Left cardiac atrium (tissue), 4 donors: ENCODE measurements around the gene CTDNEP1. TPM values are rescaled to one million over a fixed set of nuclear protein-coding genes. Genes with fewer than 3 reads are reported as not detected.

ENCODE experiments used
- ATAC-seq, 2 donors: fragments of 200-7000 bp; cut with Tn5 transposase; one replicate each; pipeline ENCODE4 v1.9.1; 2020; ENCODE audit warnings: mild to moderate bottlenecking in 2 of 2, moderate library complexity in 2 of 2
- DNase-seq: peaks from one replicate; pipeline ENCODE4 v3.0.0-alpha.2; 2020
- intact Hi-C, 2 donors: fragments of 100-400 bp; cut with DNase I; formaldehyde crosslinking; loops; one replicate each; pipeline versions ENCODE4 v1.14.1 to v1.15.1; 2022 to 2023
- total RNA-seq, 2 donors: library from RNA; stranded (reverse); fragmentation: NEBNext Ultra II Directional; extraction: Animal tissue kit (Norgen Biotek cat#: 25700); gene quantifications; one replicate each; pipeline ENCODE4 v1.2.1, GENCODE V29; 2021
- donor health status: DM: no; HTN: yes; CAD: no.
- donor health status: DM: no; HTN: yes; CAD: no; lungs with severe emphysema.
- donor health status: DM: yes; HTN: yes; CAD: no.
- donor health status: Dilated cardiomyopathy.

Gene CTDNEP1
- total RNA-seq, 2 donors from 2014 or later = 116 to 118 TPM

GRCh38 chr17:7237761-7238419 lies 13.6 kb downstream of the CTDNEP1 start:
- peak; percentile 3 to 7 for ATAC-seq
- intact Hi-C loops = no loop called here

GRCh38 chr17:7237266-7237760 lies 14.2 kb downstream of the CTDNEP1 start:
- DNase-seq (no peak), ATAC-seq (no peak)
- intact Hi-C loops = no loop called here

More at GRCh38 chr17:7237761-7238419, 13.6 kb downstream of the CTDNEP1 start:
- peak; percentile 88 for DNase-seq

DNA sequence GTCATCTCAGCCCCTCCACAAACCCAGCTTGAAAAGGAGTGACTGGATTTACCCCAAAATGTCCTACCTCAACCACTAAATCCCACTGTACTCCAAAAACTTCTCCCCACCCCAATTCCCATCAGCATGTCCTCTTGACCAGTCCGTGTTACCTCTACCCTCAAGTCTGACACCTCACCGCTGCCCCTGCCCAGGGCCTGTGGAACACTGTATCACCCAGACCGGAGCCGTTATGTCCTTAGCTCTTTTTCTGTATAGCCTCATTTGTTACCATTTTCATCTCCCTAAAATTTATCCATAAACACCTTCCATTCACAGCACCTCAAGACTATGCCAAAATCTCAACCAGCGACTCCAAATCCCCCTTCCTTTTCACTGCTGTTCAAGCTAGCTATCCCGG lies 14.7 kb downstream of the CTDNEP1 start:
- DNase-seq (no peak), ATAC-seq (no peak)
- intact Hi-C loops = no loop called here

GRCh38 chr17:7235693-7236665 lies 15.6 kb downstream of the CTDNEP1 start:
- intact Hi-C loops = no loop called here
- no peak for ATAC-seq
- DNase-seq = no peak

- intact Hi-C loops = no loop called here
- DNase-seq (peak; percentile 96), ATAC-seq (peak; percentile 65 to 71)
These were observed 17.2 kb downstream of the CTDNEP1 start, which contains the start of gene DVL2 for GRCh38 chr17:7234083-7234951. Gene DVL2, minus strand, starts transcription at chr17:7234517. Its CDS starts 255 bp downstream, at chr17:7234262.

DNA sequence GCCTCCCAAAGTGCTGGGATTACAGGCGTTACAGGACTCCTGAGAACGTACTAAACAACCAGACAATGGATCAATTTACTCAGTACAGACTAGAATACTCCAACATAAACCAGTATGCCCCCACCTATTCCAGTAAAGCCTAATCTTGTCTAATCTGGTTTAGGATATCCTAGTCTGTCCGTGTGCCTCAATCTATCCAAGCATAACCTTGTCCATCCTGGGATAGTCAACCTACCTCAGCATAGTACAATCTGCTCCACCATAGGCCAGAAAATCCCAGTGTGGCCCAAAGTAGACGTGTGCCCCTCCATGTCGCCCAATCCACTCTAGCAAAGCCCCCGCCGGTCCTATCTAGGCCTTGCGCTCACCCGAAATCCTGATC lies 17.8 kb downstream of the CTDNEP1 start:
- ATAC-seq (peak in 1 of 2 donors; percentile 7), DNase-seq (no peak)
- intact Hi-C loops = no loop called here

- ATAC-seq (no peak), DNase-seq (no peak)
- intact Hi-C loops = no loop called here
These were observed 19.4 kb downstream of the CTDNEP1 start for GRCh38 chr17:7232114-7232513.

DNA sequence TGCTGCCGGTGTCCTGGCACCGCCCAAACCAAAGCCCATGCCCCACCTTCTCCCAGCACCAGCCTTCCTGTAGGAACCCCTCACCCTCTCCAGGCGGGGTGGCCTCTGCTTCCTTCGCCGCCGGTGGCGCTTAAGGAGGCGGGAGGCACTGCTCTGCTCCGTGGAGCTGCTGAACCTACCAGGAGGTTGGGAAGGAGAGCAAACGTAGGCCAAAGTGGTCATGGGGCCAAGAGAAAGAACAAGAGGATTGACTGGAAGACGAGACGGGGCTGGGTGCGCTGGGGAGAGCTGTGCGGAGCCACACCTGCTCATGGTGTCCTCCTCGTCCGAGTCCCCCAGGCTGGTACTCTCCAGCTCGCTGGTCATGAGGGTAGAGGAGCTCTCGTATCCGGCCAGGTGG lies 22.0 kb downstream of the CTDNEP1 start:
- ATAC-seq = no peak
- intact Hi-C loops = no loop called here
- peak; percentile 22 for DNase-seq

DNA sequence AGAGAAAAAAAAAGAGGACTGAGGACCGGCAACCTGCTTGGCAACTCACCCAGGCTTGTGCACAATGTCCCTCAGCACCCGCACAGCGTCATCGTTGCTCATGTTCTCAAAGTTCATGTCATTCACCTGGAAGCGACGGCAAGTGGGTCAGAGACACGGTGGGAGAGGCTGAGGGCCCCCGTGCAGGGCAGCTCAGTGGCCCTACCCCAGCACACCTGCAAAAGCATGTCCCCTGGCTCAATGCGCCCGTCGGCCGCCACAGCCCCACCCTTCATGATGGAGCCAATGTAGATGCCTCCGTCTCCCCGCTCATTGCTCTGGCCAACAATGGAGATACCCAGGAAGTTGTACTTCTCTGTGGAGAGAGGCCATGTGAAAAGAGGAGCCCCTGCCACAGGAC lies 22.6 kb downstream of the CTDNEP1 start:
- intact Hi-C loops = no loop called here
- ATAC-seq (no peak), DNase-seq (no peak)

DNA sequence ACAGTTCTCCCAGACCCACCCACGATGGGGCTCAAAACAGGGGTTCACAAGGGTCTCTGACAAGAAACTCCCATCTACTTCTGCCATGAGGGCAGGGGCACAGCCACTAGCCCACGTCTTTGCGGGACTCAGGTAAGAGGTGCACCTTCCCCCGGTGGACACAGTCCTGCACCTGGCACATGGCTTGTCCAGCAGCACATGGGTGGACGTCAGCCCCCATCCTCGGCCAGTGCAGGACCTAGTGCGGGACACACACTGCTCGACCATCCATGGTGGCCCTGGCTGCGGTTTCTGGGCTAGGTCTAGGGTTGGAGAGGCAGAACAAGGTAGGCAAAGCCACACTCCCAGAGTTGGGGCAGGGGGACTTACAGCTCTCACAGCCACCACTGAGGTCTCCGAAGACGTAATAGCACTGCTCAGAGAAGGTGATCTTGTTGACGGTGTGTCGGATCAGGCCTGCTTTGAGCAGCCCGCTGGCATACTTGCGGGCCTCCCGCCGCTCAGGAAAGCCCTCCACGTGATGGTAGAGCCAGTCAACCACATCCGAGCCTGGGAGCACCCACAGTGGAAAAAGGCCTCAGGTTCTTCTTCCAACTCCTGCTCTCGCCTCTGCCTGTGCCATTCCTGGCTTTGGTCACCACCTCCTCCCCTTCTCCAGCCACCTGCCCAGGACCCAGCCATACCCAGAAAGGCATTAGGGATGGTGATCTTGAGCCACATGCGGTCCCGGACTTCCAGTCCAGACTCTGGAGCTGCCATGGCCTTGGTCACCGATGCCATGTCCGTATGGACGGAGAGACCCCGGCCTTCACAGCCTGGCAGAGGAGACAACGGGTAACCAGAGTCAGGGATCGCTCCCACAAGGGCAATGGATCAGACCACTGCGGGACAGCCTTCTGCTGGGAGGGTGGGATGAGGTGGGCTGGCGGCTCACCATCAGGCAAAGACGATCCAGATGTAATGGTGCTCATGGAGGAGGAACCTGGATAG lies 24.5 kb downstream of the CTDNEP1 start:
- DNase-seq (peak; percentile 21), ATAC-seq (no peak)
- intact Hi-C loops = no loop called here

DNA sequence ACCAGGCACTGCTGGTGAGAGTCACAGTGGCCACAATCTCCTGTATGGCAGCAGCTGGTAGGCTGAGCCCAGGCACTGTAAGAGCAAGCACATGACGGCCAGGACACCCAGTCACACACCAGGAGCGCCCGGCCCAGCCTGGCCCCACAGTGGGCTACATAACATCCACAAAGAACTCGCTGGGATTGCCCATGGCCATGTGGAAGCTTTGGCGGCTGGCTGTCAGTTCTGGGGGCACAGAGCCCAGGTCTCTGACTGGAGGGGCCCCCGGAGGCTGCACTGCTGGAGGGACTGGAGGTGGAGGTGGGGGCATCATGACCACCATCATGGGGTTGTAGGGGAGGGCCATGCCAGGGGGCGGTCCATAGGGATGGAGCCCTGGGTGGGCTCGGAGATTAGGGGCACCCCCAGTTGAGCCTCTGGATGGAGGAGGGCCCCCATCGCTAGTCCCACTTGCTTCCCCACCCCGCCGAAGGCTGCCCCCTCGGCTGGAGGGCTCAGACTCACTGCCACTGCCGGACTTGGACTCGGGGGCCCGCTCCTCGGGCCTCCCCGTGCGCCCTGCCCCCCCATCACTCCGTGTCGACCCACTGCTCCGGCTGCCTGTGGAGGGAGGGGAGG lies 25.7 kb downstream of the CTDNEP1 start:
- DNase-seq (peak; percentile 26), ATAC-seq (no peak)

GRCh38 chr17:7224661-7225111 lies 26.8 kb downstream of the CTDNEP1 start:
- ATAC-seq = no peak
- no peak for DNase-seq
- intact Hi-C loops = no loop called here

More for the DNA sequence above, 25.7 kb downstream of the CTDNEP1 start:
- intact Hi-C loops = no loop called here

- no peak for ATAC-seq
- intact Hi-C loops = no loop called here
These were observed 27.4 kb downstream of the CTDNEP1 start for GRCh38 chr17:7224110-7224509.

DNA sequence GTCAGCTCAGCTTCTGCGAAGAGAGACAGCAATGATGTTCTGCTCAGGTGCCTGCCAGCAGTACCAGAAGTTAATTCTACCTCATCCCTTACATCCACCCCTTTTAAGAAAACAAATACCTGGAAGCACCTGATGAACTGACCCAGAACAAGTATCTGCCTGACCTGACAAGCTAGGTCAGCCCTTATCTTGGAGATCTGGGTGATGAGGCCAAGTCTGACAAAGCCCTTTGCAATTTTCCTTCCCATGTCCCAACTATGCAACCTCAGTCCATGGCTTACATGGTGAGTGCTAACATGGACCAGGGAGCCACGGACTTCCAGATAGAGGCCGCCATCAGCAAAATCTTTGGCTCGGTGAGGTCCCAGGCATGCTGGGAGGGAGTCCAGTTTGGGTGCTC lies 28.2 kb downstream of the CTDNEP1 start:
- DNase-seq (no peak), ATAC-seq (no peak)
- intact Hi-C loops = no loop called here

More at GRCh38 chr17:7224110-7224509, 27.4 kb downstream of the CTDNEP1 start:
- peak; percentile 29 for DNase-seq

- intact Hi-C loops = no loop called here
- ATAC-seq = no peak
- DNase-seq = peak; percentile 20
These were observed 28.6 kb downstream of the CTDNEP1 start for GRCh38 chr17:7222972-7223292.

- ATAC-seq (no peak), DNase-seq (no peak)
- intact Hi-C loops = no loop called here
These were observed 29.2 kb downstream of the CTDNEP1 start for GRCh38 chr17:7222093-7222971.
